WTC11 (cell line): ENCODE measurements around the gene SNTB2. TPM values are rescaled to one million over a fixed set of nuclear protein-coding genes. Genes with fewer than 3 reads are reported as not detected.

ENCODE experiments used
- ARID4B ChIP-seq: sonication (generic); formaldehyde crosslinking; IDR thresholded peaks from 2 replicates; pipeline ENCODE4 v1.8.0; 2023; ENCODE audit warnings: missing genetic modification reagents, mild to moderate bottlenecking, borderline replicate concordance
- CTCF ChIP-seq: fragments of 200-600 bp; IDR thresholded peaks from 2 replicates; pipeline ENCODE4 v1.8.0; 2022; ENCODE audit warnings: antibody characterized with exemption
- ELF4 ChIP-seq: sonication (generic); formaldehyde crosslinking; IDR thresholded peaks from 2 replicates; pipeline ENCODE4 v1.8.1; 2022; ENCODE audit warnings: low read depth, mild to moderate bottlenecking, moderate library complexity, missing genetic modification reagents
- EMX1 ChIP-seq: fragments of 250-450 bp; sonication (Bioruptor Pico); IDR thresholded peaks from 2 replicates; pipeline ENCODE4 v1.8.0; 2021; ENCODE audit warnings: mild to moderate bottlenecking
- ERG ChIP-seq: fragments of 250-450 bp; sonication (Bioruptor Pico); IDR thresholded peaks from 2 replicates; pipeline ENCODE4 v1.8.0; 2021; ENCODE audit warnings: mild to moderate bottlenecking
- FOXP1 ChIP-seq: sonication (generic); formaldehyde crosslinking; IDR thresholded peaks from 2 replicates; pipeline ENCODE4 v1.8.0; 2022; ENCODE audit warnings: missing genetic modification reagents, mild to moderate bottlenecking, moderate library complexity, borderline replicate concordance
- HMGXB4 ChIP-seq: sonication (generic); formaldehyde crosslinking; IDR thresholded peaks from 2 replicates; pipeline ENCODE4 v1.8.1; 2023; ENCODE audit warnings: mild to moderate bottlenecking, moderate library complexity, missing genetic modification reagents
- JAZF1 ChIP-seq: fragments of 250-450 bp; sonication (Bioruptor Pico); IDR thresholded peaks from 2 replicates; pipeline ENCODE4 v1.9.0; 2021; ENCODE audit warnings: moderate library complexity, mild to moderate bottlenecking, inconsistent platforms
- MYBL2 ChIP-seq: sonication (generic); formaldehyde crosslinking; IDR thresholded peaks from 2 replicates; pipeline ENCODE4 v1.8.1; 2023; ENCODE audit warnings: mild to moderate bottlenecking, moderate library complexity, missing genetic modification reagents
- NR1H2 ChIP-seq: sonication (generic); formaldehyde crosslinking; IDR thresholded peaks from 2 replicates; pipeline ENCODE4 v1.9.0; 2021; ENCODE audit warnings: mild to moderate bottlenecking, moderate library complexity, missing genetic modification reagents
- PRDM15 ChIP-seq: sonication (generic); formaldehyde crosslinking; IDR thresholded peaks from 2 replicates; pipeline ENCODE4 v1.8.0; 2022; ENCODE audit warnings: missing genetic modification reagents
- PREB ChIP-seq: sonication (generic); formaldehyde crosslinking; IDR thresholded peaks from 2 replicates; pipeline ENCODE4 v1.8.1; 2022; ENCODE audit warnings: mild to moderate bottlenecking, missing genetic modification reagents, moderate library complexity, borderline replicate concordance
- RORB ChIP-seq: fragments of 250-450 bp; sonication (Bioruptor Pico); IDR thresholded peaks from 2 replicates; pipeline ENCODE4 v1.9.0; 2021; ENCODE audit warnings: mild to moderate bottlenecking
- SOX15 ChIP-seq: fragments of 250-450 bp; sonication (Bioruptor Pico); IDR thresholded peaks from 2 replicates; pipeline ENCODE4 v1.9.0; 2021; ENCODE audit warnings: mild to moderate bottlenecking
- SP1 ChIP-seq: sonication (generic); formaldehyde crosslinking; conservative IDR thresholded peaks from 2 replicates; pipeline ENCODE4 v1.8.1; 2022; ENCODE audit warnings: missing genetic modification reagents
- STAT6 ChIP-seq: sonication (generic); formaldehyde crosslinking; conservative IDR thresholded peaks from 2 replicates; pipeline ENCODE4 v1.8.1; 2023; ENCODE audit warnings: mild to moderate bottlenecking, low read depth, missing genetic modification reagents, moderate library complexity
- TEAD4 ChIP-seq: sonication (generic); formaldehyde crosslinking; IDR thresholded peaks from 2 replicates; pipeline ENCODE4 v1.8.0; 2022; ENCODE audit warnings: mild to moderate bottlenecking, missing genetic modification reagents
- ZNF512 ChIP-seq: sonication (generic); formaldehyde crosslinking; IDR thresholded peaks from 2 replicates; pipeline ENCODE4 v1.8.1; 2022; ENCODE audit warnings: missing genetic modification reagents, borderline replicate concordance
- total RNA-seq: library from RNA; stranded (reverse); gene quantifications from 3 replicates; pipeline ENCODE4 v1.2.3, GENCODE V29; 2021

Gene SNTB2
- total RNA-seq, 1 experiment from 2014 or later, result 23.7 TPM

- TF ChIP-seq ARID4B (CRISPR knock-in tag), result peak; percentile 68; the same call in 1 of the 2 replicates
- no peak for TF ChIP-seq PREB (CRISPR knock-in tag)
- TF ChIP-seq PRDM15, result 0 out of 2 replicates have a peak, but pooled peaks have one; percentile 16
- TF ChIP-seq NR1H2, result no peak
- TF ChIP-seq MYBL2 (CRISPR knock-in tag), result no peak
- no peak; the same call in 1 of the 2 replicates for TF ChIP-seq EMX1 (CRISPR knock-in tag)
- TF ChIP-seq TEAD4, result no peak
- TF ChIP-seq JAZF1, result no peak
- TF ChIP-seq ZNF512 (CRISPR knock-in tag), result no peak
- no peak for TF ChIP-seq ERG (CRISPR knock-in tag)
- no peak for TF ChIP-seq STAT6 (CRISPR knock-in tag)
- no peak for TF ChIP-seq RORB (CRISPR knock-in tag)
- no peak for TF ChIP-seq CTCF
- TF ChIP-seq FOXP1 (CRISPR knock-in tag), result 0 out of 2 replicates have a peak, but pooled peaks have one; percentile 2
- no peak for TF ChIP-seq SOX15 (CRISPR knock-in tag)
- peak; percentile 24; the same call in 1 of the 2 replicates for TF ChIP-seq HMGXB4 (CRISPR knock-in tag)
- TF ChIP-seq SP1 (CRISPR knock-in tag), result no peak
- TF ChIP-seq ELF4, result no peak; the same call in 1 of the 2 replicates
Measured at GRCh38 chr16:69329369-69330285, 142.7 kb downstream of the SNTB2 start (continued).
